HG03159 (cell line): ENCODE data around the gene SRPK3.
"Not testable (repeated sequence)": the region's sequence is repeated elsewhere in the genome, so short reads cannot be mapped to it uniquely, and the experiment has no call there.

Source experiments
- ATAC-seq: cut with Tn5 transposase; IDR thresholded peaks from one replicate; pipeline ENCODE4 v1.9.1; 2021; ENCODE audit warnings: mild to moderate bottlenecking, moderate library complexity; ENCODE audit not compliant: unreplicated experiment

The SRPK3 gene

DNA sequence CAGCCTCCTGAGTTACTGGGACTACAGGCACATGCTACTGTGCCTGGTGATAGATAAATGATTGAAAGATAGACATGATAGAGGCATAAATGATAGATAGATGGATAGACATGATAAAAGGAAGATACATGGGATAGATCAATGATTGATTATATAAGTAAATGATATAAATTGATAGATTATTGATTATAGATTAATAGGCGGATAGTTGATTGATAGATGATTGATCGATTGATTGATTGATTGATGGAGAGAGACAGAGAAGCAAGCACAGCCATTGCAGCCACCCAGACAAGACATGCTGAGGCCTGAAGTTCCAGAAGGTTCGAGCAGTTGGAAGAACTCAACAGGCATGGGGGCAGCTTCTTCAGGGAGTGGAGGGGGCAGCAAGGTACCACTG lies 34.5 kb upstream of the SRPK3 start:
- ATAC-seq, result no peak

DNA sequence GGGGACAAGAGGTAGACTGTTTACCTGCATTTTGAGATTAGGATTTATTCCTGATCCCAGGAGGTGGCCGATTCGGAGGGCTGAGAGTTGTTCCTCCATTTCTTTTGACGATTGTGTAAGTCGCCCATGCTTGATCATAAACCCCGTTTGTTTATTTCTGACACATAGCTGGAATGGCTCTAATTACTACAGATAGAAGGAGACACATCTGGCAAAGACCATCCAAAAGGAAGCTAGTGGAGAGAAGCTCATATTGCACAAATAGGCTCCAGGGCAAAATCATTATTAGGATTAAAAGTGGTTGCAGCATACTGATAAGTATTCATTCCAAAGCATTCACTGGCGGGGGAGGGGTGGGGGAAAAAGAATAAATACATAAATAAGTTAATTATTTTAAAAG lies 33.9 kb upstream of the SRPK3 start:
- not testable (repeated sequence) for ATAC-seq

DNA sequence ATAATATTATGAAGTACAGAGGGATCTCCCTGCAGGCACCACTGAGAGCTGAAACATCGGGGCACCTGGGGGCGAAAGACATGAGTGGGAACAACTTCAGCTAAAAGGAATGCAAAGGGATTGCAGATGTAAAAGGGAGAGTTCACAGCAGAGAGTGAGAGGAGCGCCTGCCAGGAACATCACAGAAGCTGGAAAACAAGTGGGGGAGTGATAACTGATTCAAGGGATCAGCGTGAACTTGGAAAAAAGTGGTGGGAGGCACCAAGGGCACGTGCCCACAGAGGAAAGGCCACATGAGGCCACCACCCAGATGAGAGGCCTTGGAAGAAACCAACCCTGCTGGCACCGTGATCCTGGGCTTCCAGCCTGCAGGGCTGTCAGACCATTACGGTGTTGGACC lies 31.8 kb upstream of the SRPK3 start:
- not testable (repeated sequence) for ATAC-seq

DNA sequence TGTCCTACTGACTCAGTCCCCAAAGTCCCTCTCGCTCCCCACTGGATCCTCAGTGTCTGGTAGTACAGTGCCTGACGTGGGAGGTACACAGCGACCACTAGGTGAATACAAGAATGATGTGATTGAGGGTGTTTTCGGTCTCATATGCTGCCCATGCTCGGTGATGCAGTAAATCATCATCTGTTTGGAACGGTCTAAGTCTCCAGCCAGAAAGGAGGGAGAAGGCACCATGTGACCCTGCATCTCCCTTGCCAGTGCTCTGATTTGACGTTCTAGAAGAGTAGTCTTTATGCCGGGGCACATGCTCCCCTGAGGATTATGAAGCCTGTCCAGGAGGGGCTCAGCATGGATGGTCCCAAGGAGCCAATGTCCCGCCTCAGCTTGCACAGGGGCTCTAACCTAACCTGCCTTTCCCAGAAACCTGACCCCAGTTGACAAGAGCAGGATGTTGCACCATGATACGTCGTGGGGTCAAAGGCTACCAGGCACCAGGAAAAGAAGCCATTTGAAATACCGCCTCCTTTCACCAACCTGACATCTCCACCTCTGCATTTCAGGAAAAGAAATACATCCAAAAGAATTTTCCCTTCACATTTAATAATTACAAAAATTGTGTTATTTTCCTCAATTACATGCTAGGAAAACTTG lies 30.6 kb upstream of the SRPK3 start:
- no peak for ATAC-seq

DNA sequence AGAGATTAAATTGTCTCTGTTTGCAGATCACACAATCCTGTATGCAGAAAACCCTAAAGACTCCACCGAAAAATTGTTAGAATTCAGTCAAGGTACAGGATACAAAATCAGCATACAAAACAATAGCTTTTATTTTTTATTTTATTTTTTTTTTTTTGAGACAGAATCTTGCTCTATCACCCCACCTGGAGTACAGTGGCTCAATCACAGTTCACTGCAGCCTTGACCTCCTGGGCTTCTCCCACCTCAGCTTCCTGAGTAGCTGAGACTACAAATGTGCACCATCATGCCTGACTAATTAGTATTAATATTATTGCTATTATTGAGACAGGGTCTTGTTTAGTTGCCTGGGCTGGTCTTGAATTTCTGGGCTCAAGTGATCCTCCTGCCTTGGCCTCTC lies 25.7 kb upstream of the SRPK3 start:
- no peak for ATAC-seq

DNA sequence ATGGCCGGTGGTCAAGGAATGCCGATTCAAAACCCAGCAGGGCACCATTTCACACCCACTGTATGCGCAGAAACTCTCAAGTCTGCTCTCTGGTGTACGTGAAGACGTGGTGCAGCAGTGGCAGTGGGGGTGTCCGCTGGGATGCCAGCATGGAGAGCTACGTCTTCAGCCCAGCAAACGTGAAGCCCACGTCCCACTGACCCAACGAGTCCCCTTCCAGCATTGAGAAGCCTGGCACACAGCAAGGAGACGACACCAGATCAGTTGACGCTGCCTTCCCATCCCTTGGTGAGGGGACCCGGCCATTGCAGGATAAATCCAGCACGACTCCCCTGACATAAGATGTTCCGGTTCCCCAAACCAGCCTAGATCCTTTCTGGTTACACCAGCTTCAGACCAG lies 19.0 kb upstream of the SRPK3 start:
- no peak for ATAC-seq

DNA sequence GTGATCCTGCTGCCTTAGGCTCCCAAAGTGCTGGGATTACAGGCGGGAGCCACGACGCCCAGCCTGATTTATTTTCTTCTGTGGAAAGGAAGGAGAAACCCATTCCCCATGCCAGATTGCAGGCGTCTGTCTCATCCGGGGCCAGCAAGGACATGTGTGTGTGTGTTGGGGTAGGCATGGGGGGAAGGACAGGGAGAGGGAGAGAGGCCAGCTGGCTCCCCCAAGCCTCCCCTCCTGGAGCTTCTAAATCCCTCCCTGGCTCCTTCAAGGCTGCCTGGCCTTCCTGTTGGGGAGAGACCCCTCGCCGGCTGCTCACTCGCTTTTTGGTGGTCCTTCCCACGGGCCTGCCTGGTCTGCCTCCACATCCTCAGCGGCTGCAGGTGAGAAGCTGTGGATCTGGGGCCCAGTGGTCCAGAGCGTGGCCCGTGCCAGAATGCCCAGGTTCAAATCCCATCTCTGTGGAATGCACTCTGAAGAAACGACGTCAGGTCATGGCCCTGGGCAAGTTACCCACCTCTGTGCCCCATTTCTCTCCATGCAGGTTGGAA lies 18.1 kb upstream of the SRPK3 start:
- ATAC-seq, result no peak

DNA sequence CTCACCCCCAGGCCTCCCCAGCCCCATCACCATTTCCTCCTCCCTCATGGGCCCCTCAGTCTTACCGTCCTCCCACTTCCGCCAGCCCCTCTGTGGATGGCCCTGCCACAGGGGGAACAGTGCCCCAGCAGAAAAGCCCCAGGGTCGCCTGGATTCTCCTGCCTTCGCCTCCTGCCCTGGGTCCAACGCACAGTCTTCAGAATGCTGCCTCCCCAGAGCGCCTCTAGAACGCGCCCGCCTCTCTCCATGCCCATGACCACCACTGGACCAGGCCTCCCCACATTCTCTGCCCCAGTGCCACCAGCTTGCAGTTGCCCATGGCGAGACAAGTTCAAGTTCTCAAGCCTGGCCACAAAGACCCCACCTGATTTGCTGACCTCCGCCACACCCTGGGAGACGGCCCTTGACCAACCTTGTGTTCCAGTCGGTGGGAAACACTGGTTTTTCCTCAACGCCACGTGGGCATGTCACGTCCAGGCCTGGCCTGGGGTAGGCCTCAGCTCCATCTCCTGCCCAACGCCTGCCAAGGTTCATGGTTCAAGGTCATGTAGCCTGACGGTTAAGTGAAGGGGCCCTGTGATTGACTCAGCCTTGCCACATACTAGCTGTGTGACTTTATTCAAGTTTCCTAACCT lies 17.4 kb upstream of the SRPK3 start:
- no peak for ATAC-seq

DNA sequence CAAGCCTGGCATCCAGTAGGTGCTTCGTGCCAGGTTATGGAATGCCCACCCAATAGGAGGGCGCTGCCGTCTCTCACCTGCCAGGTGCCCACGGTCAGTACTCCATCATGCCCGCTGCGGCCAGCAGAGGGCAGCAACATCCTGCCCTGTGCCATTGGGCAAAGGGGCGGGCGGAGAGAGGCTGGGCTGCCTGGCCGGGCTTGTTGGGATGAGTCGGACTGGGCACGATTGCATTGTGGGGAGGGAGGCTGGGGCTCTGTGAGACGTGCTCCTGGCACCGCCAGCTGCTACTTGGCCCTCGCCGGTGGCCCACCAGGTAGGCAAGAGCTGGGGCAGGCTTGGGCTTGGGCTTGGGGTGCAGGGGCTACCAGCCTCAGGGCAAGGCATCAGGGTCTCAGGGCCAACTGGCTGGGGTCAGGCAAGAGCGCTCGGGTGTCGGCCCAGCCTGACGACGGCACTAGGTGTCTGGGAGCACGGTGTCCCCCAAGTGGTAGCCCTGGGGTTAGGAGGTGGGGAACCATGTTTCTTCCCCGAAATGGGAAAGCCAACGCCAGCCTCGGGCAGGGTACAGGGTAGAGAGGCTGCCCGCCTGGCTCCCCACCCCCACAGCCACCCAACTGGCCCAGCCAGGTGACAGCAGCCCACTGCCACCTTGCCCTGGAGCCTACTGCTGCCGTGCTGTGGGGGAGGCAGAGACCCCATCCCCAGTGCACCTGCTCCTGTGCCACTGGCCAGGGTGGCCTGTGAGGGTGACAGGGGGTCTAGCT lies 16.7 kb upstream of the SRPK3 start, which contains the start of gene PLXNB3:
TSS of gene PLXNB3 (plus strand) at position 261 of the 767 bp plus-strand sequence. CDS start 1,287 bp downstream, outside the sequence.
- no peak for ATAC-seq

DNA sequence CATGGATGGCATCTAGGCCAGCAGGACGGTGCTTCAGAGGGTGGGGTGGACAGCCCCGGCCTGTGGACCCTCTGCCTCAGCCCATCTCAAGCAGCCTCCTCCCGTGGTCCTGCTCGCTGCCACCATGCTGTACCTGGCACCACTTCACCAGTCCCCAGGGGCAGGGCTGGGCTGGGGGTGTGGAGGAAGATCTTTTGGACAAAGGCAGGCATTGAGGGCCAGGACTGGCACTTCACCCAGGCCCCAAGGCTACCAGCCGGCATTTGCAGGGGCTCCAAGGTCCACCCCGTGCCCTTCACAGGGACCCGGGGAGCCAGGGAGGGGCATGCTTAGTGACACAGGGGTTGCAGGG lies 16.1 kb upstream of the SRPK3 start:
- ATAC-seq, result no peak

DNA sequence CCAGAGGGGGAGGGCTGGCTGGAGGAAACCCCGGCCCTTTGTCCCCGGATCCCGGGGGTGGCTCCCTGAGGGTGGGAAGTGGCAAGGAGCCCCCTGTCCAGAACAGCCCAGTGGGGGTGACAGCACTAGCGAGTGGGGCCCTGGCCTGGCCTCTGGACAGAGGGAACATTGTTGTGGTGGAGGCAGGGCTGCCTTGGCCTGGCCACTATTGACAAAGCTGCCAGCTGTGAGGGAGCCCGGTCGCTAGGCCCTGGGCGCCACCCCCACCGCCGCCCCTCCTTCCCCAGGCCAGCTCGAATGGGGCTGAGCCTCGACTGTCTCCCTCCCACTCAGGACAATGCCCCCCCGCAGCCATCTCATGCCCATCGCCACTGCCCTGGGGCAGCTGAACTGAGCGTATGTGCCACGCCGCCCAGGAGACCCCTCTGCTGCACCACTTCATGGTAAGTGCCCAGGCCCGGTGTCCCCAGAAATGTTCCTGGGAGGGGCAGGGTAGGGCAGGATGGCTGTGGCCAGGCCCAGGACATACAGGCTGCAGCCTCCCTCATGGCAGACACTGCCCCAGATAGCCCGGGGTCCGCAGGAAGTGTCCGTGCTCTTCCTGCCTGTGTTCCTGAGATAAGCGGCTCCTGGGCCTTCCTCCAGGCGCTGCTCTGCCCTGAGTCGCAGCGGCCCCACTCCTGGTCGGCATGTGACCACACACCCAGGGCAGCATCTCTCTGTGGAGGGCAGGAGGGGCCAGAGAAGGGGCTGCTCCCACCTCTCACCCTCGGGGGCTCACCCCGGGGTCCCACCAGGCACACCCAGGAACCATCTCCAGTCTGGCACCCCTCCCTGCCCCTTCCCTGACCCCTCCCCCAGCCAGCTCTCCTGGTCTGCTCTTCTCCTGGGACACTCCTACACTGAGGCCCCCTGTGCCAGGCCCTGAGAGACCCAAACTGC lies 15.4 kb upstream of the SRPK3 start:
- ATAC-seq, result no peak

DNA sequence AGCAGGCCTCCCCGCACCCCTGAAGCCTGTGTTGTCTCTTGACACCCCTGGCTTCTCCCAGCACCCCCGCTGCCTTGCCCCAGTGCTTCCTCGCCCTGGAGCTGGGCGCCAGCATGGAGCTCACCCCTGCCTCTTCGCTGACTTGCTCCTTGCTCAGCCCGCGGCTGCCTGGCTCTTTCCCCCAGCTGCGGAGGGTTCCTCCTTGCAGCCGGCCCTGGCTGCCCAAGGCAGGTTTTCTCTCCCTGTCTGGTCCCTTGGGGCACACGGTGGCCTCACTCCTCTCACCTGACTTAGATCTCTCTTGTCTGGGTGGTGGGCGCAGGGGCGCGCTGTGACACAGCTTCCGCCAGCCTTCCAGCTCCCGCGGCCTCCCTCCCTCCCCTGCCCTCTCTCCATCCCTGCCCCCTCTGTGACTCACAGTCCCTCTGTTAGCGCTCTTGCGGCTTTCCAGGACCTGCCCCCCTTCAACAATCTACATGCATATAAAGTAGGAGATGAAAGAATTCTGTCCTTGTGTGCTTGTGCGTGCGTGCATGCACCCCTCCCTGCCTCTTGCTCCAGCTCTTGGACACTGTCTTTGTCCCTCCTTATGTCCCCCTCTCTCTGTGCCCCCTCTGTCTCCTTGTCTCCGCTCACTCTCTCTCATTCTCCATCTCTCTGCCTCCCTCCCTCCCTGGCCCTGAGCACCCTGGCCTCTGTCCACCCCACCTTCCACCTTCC lies 14.6 kb upstream of the SRPK3 start:
- no peak for ATAC-seq

DNA sequence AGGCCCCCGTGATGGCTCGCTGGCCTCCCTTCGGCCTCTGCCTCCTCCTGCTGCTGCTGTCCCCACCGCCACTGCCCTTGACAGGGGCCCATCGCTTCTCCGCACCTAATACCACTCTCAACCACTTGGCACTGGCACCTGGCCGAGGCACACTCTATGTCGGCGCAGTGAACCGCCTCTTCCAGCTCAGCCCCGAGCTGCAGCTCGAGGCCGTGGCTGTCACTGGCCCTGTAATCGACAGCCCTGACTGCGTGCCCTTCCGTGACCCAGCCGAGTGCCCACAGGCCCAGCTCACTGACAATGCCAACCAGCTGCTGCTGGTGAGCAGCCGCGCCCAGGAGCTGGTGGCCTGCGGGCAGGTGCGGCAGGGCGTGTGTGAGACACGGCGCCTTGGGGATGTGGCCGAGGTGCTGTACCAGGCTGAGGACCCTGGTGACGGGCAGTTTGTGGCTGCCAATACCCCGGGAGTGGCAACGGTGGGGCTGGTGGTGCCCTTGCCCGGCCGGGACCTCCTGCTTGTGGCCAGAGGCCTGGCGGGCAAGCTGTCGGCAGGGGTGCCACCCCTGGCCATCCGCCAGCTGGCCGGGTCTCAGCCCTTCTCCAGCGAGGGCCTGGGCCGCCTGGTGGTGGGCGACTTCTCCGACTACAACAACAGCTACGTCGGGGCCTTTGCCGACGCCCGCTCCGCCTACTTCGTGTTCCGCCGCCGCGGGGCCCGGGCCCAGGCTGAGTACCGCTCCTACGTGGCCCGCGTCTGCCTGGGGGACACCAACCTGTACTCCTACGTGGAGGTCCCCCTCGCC lies 13.8 kb upstream of the SRPK3 start:
- no peak for ATAC-seq

DNA sequence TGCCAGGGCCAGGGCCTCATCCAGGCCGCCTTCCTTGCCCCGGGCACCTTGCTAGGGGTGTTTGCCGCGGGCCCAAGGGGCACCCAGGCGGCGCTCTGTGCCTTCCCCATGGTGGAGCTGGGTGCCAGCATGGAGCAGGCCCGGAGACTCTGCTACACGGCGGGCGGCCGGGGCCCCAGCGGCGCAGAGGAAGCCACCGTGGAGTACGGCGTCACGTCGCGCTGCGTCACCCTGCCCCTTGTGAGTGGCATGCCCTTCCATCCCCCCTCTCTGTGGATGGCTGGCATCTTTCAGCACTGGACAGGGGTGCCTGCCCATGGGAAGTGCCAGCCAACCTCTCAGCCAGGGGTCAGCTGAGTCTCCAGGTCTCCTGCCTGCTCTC lies 13.2 kb upstream of the SRPK3 start:
- no peak for ATAC-seq

DNA sequence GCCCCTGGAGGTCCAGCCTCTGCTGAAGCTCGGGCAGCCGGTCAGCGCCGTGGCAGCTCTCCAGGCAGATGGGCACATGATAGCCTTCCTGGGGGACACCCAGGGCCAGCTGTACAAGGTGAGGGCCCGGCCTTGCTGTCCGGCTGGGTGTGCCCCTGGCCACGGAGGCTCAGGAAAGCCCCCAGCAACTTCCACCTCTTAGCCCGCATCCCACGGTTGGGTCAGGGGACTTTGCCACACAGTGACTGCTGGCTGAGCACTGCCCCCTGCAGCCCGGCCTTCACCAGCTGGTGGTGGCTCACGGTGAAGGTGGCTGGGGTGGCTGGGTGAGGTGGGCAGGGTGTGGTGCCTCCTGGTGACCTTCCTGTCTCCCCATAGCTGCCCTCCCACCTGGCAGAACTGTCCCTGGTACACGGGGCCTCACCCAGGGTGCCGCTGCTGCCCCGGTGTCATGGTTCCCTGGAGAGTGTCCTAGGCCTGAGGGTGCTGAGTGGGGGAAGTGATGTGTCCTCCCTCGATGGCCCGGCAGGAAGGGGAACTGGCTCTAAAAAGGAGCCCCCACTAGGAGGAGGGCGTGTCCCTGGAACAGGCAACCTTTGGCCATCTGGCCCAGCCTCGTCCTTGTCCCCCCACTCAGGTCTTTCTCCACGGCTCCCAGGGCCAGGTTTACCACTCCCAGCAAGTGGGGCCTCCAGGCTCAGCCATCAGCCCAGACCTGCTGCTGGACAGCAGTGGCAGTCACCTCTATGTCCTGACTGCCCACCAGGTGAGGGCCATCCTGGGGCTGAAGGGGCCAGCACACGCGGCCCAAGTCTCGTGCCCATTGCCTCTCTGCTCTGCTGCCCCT lies 12.3 kb upstream of the SRPK3 start:
- ATAC-seq, result no peak

DNA sequence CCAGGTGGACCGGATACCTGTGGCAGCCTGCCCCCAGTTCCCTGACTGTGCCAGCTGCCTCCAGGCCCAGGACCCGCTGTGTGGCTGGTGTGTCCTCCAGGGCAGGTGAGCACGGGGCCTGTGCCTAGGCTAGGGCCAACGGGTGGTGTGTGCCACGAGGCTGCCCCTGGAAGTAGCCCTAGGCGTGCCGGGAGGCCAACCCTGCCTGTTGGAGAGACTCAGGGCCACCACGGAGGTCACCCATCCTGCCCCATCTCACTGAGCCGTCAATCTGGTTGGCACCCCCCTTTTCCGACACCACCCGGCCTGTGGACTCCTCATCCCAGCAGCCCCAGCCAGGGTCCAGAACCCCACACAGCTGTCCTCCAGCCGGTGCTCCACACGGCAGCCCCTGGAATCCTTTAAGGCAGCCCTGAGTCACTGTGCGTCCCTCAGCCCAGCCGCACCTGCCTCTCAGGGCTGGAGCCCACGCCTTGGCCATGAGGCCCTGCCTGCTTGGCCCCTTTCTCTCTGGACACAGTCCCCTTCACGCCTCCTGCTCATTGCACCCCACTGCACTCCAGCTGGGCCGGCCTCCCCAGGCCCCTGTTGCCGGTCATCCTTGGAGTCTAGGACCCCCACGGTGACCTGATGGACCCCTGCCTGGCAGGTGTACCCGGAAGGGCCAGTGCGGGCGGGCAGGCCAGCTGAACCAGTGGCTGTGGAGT lies 11.5 kb upstream of the SRPK3 start:
- no peak for ATAC-seq

DNA sequence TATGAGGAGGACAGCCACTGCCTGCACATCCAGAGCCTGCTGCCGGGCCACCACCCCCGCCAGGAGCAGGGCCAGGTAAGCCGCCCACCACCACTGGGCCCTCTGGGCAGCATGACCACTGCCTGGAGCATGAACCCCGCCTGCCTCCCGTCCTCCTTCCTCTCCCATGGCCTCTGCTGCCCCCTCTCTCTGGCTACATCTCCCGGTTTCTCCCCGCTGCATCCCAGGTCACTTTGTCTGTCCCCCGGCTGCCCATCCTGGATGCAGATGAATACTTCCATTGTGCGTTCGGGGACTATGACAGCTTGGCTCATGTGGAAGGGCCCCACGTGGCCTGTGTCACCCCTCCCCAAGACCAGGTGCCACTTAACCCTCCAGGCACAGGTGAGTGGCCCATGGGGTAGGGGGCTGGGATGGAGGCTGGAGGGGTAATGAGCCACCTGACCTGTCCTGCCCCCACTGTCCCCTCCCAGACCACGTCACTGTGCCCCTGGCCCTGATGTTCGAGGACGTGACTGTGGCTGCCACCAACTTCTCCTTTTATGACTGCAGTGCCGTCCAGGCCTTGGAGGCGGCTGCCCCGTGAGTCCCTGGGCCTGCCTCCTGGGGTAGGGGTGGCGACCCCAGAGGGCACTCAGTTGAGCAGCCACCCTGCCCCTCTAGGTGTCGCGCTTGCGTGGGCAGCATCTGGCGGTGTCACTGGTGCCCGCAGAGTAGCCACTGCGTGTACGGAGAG lies 10.8 kb upstream of the SRPK3 start:
- no peak for ATAC-seq
